K562 (cell line): ENCODE data around the gene LAMB1. TPM values are rescaled to one million over a fixed set of nuclear protein-coding genes. Genes with fewer than 3 reads are reported as not detected.

Experiments
- BRF1 ChIP-seq: IDR thresholded peaks from 3 replicates; pipeline ENCODE4 v1.6.1; 2011; ENCODE audit warnings: borderline replicate concordance, mild to moderate bottlenecking; ENCODE audit not compliant: insufficient read length; ENCODE audit errors: extremely low read depth
- CEBPZ ChIP-seq: fragments of 150-350 bp; IDR thresholded peaks from 2 replicates; pipeline ENCODE4 v1.6.1; 2014; ENCODE audit warnings: low read depth, mild to moderate bottlenecking, low read length, borderline replicate concordance
- CREB1 ChIP-seq, 2 experiments: sonication (generic) in 1 of 2; formaldehyde crosslinking in 1 of 2; IDR thresholded peaks; 2 replicates each; pipeline versions ENCODE4 v1.6.1 to v1.8.0; 2012 to 2022; ENCODE audit warnings: inconsistent platforms in 1 of 2, mild to moderate bottlenecking in 1 of 2, missing genetic modification reagents in 1 of 2, moderate library complexity in 1 of 2
- CXXC5 ChIP-seq: fragments of 250-450 bp; sonication (Bioruptor Pico); IDR thresholded peaks from 2 replicates; pipeline ENCODE4 v1.8.0; 2022; ENCODE audit warnings: inconsistent platforms, mild to moderate bottlenecking, moderate library complexity
- FOXJ3 ChIP-seq: sonication (generic); formaldehyde crosslinking; IDR thresholded peaks from 2 replicates; pipeline ENCODE4 v1.4.0; 2020; ENCODE audit warnings: mild to moderate bottlenecking, missing genetic modification reagents
- FOXK1 ChIP-seq: sonication (generic); formaldehyde crosslinking; IDR thresholded peaks from 2 replicates; pipeline ENCODE4 v1.8.0; 2022; ENCODE audit warnings: missing genetic modification reagents, mild to moderate bottlenecking, borderline replicate concordance
- HSF4 ChIP-seq: fragments of 250-450 bp; sonication (Bioruptor Pico); IDR thresholded peaks from 2 replicates; pipeline ENCODE4 v2.1.2; 2022; ENCODE audit warnings: mild to moderate bottlenecking, moderate library complexity, borderline replicate concordance
- ID3 ChIP-seq, 2 experiments: fragments of 250-450 bp in 1 of 2; fragments of 450-650 bp in 1 of 2; sonication (Bioruptor Pico) in 1 of 2; IDR thresholded peaks; 2 replicates each; pipeline versions ENCODE4 v1.6.1 to v1.8.0; 2016 to 2021; ENCODE audit warnings: mild to moderate bottlenecking in 2 of 2, moderate library complexity in 2 of 2, missing compliant biosample characterization in 1 of 2, missing genetic modification characterization in 1 of 2
- MED1 ChIP-seq: sonication (generic); formaldehyde crosslinking; IDR thresholded peaks from 2 replicates; pipeline ENCODE4 v1.8.1; 2023; ENCODE audit warnings: missing genetic modification reagents, borderline replicate concordance
- NFIC ChIP-seq: fragments of 450-650 bp; IDR thresholded peaks from 2 replicates; pipeline ENCODE4 v1.6.1; 2017; ENCODE audit warnings: mild to moderate bottlenecking, inconsistent platforms
- NR1H2 ChIP-seq: sonication (generic); formaldehyde crosslinking; IDR thresholded peaks from 2 replicates; pipeline ENCODE4 v1.4.0; 2020; ENCODE audit warnings: mild to moderate bottlenecking, missing genetic modification reagents
- NRF1 ChIP-seq, 2 experiments: fragments of 450-650 bp; IDR thresholded peaks in 1 of 2; conservative IDR thresholded peaks in 1 of 2; 2 replicates each; pipeline ENCODE4 v1.6.1; 2014; ENCODE audit warnings: mild to moderate bottlenecking in 2 of 2
- POLR2AphosphoS5 ChIP-seq: IDR thresholded peaks from 2 replicates; pipeline ENCODE4 v1.6.1; 2011; ENCODE audit warnings: mild to moderate bottlenecking, low read depth, low read length, moderate library complexity; ENCODE audit not compliant: control insufficient read depth, insufficient read depth
- SNRNP70 ChIP-seq: fragments of 200-400 bp; formaldehyde crosslinking; optimal IDR thresholded peaks from 2 replicates; pipeline ENCODE3; 2017; ENCODE audit warnings: low read depth, low read length
- STAT6 ChIP-seq: sonication (generic); formaldehyde crosslinking; IDR thresholded peaks from 2 replicates; pipeline ENCODE4 v1.8.1; 2023; ENCODE audit warnings: mild to moderate bottlenecking, missing genetic modification reagents
- TCFL5 ChIP-seq: fragments of 250-450 bp; sonication (Bioruptor Pico); conservative IDR thresholded peaks from 2 replicates; pipeline ENCODE4 v1.6.1; 2021; ENCODE audit warnings: mild to moderate bottlenecking, moderate library complexity, matching md5 sums
- ZNF197 ChIP-seq: fragments of 200-800 bp; sonication (Bioruptor generic); IDR thresholded peaks from 2 replicates; pipeline ENCODE4 v1.6.1; 2016; ENCODE audit warnings: low read depth, missing genetic modification characterization, missing compliant biosample characterization
- ZNF212 ChIP-seq: fragments of 450-650 bp; formaldehyde crosslinking; IDR thresholded peaks from 2 replicates; pipeline ENCODE4 v1.4.0; 2020; ENCODE audit warnings: mild to moderate bottlenecking
- ZNF253 ChIP-seq: fragments of 250-450 bp; sonication (Bioruptor Pico); conservative IDR thresholded peaks from 2 replicates; pipeline ENCODE4 v1.6.1; 2021; ENCODE audit warnings: mild to moderate bottlenecking
- ZNF668 ChIP-seq: fragments of 250-450 bp; sonication (Bioruptor Pico); IDR thresholded peaks from 2 replicates; pipeline ENCODE4 v1.8.0; 2022; ENCODE audit warnings: mild to moderate bottlenecking, inconsistent platforms
- polyA plus RNA-seq, 8 experiments: library from polyadenylated mRNA; depleted of rRNA in 4 of 8; stranded (reverse) in 5 of 8; unstranded in 3 of 8; fragments of >200 nt; fragmentation: Nextera tagmentation in 2 of 8; fragmentation: Illumina TruSeq in 1 of 8; extraction: Ambion mirVana in 2 of 8; extraction: Trizol in 1 of 8; gene quantifications; 2 replicates each; pipeline versions ENCODE4 v1.2.1 to v1.2.3, GENCODE V29; 2011 to 2014; ENCODE audit warnings: inconsistent platforms in 1 of 8, missing spikeins in 1 of 8
- total RNA-seq, 7 experiments: library from RNA; depleted of rRNA in 6 of 7; stranded (reverse); fragments of >200 nt in 6 of 7; fragmentation: Illumina TruSeq in 2 of 7; extraction: Trizol in 2 of 7; gene quantifications; 2 replicates each; pipeline versions ENCODE4 v1.2.1 to v1.2.3, GENCODE V29; 2011 to 2021; ENCODE audit warnings: low replicate concordance in 1 of 7

The LAMB1 gene
- total and polyA plus RNA-seq, 9 of the 15 experiments (the other 6 are each of a cell fraction or from before 2014, with no cell fraction given), result 6.0 to 17.7 (median 12.3) TPM

GRCh38 chr7:108002726-108003598 lies at the start of gene LAMB1 (continued):
- TF ChIP-seq ID3 (CRISPR knock-in tag; IDR thresholded peaks at IDR 0.05) (no peak), ID3 (tag; IDR thresholded peaks at IDR 0.05) (0 out of 2 replicates have a peak, but pooled peaks have one; percentile 17), POLR2AphosphoS5 (peak; percentile 40; the same call in 1 of the 2 replicates), HSF4 (no peak), SNRNP70 (no peak), ZNF253 (CRISPR knock-in tag) (no peak), ZNF212 (CRISPR knock-in tag) (no peak), MED1 (CRISPR knock-in tag) (no peak), ZNF197 (CRISPR knock-in tag) (no peak), NFIC (peak; percentile 29), BRF1 (no peak), CEBPZ (no peak), FOXK1 (CRISPR knock-in tag) (no peak), NRF1 (conservative IDR thresholded peaks at IDR 0.05 in 1 of 2, IDR thresholded peaks at IDR 0.05 in 1 of 2) (peak; percentile 92 to 93), TCFL5 (no peak), CXXC5 (CRISPR knock-in tag) (peak; percentile 48; the same call in 1 of the 2 replicates), ZNF668 (CRISPR knock-in tag) (no peak), NR1H2 (CRISPR knock-in tag) (0 out of 2 replicates have a peak, but pooled peaks have one; percentile 67), FOXJ3 (no peak), STAT6 (CRISPR knock-in tag) (no peak), CREB1 (IDR thresholded peaks at IDR 0.05) (no peak), CREB1 (CRISPR knock-in tag; IDR thresholded peaks at IDR 0.05) (no peak)
